ENCODE results near the gene PRKCH.
"Not testable (repeated sequence)": the region's sequence is repeated elsewhere in the genome, so short reads cannot be mapped to it uniquely, and the experiment has no call there.

The PRKCH gene

GRCh38 chr14:61520576-61520975, 199.2 kb downstream of the PRKCH start:
- DNase-seq: no peak

- no peak for DNase-seq
Measured at GRCh38 chr14:61521773-61522172, 200.4 kb downstream of the PRKCH start.

GRCh38 chr14:61523751-61524150, 202.4 kb downstream of the PRKCH start:
- DNase-seq: no peak

GRCh38 chr14:61524211-61524806, 202.9 kb downstream of the PRKCH start:
- peak; percentile 4 for DNase-seq

- DNase-seq: no peak
Measured at GRCh38 chr14:61524936-61525292, 203.5 kb downstream of the PRKCH start.

- no peak for DNase-seq
Measured at GRCh38 chr14:61525293-61526011, 204.1 kb downstream of the PRKCH start.

- no peak for DNase-seq
Measured at GRCh38 chr14:61526405-61527312, 205.3 kb downstream of the PRKCH start.

GRCh38 chr14:61527325-61528100, 206.1 kb downstream of the PRKCH start:
- no peak for DNase-seq

- DNase-seq: no peak
Measured at GRCh38 chr14:61528591-61529021, 207.2 kb downstream of the PRKCH start.

GRCh38 chr14:61529360-61529759, 208.0 kb downstream of the PRKCH start:
- not testable (repeated sequence) for DNase-seq

- no peak for DNase-seq
Measured at GRCh38 chr14:61530296-61530695, 208.9 kb downstream of the PRKCH start.

GRCh38 chr14:61530896-61531295, 209.5 kb downstream of the PRKCH start:
- no peak for DNase-seq

- DNase-seq: no peak
Measured at GRCh38 chr14:61531465-61532122, 210.2 kb downstream of the PRKCH start.

GRCh38 chr14:61532123-61532505, 210.7 kb downstream of the PRKCH start:
- no peak for DNase-seq

- DNase-seq: no peak
Measured at GRCh38 chr14:61532763-61533162, 211.4 kb downstream of the PRKCH start.

GRCh38 chr14:61533513-61534255, 212.3 kb downstream of the PRKCH start:
- DNase-seq: no peak

- DNase-seq: no peak
Measured at GRCh38 chr14:61535032-61535431, 213.7 kb downstream of the PRKCH start.

- no peak for DNase-seq
Measured at GRCh38 chr14:61535458-61535857, 214.1 kb downstream of the PRKCH start.

- DNase-seq: no peak
Measured at GRCh38 chr14:61536661-61537562, 215.5 kb downstream of the PRKCH start.
